Mononuclear cell (primary cell): ENCODE data around the gene DNLZ. TPM values are rescaled to one million over a fixed set of nuclear protein-coding genes. Genes with fewer than 3 reads are reported as not detected.
"Not testable (repeated sequence)": the region's sequence is repeated elsewhere in the genome, so short reads cannot be mapped to it uniquely, and the experiment has no call there.

Source experiments
- H3K27me3 ChIP-seq: 2 replicates; pipeline ENCODE4 v1.6.0; 2011; ENCODE audit warnings: low read length, control low read depth; ENCODE audit not compliant: insufficient read depth
- H3K4me1 ChIP-seq: 2 replicates; pipeline ENCODE4 v1.5.1; 2011; ENCODE audit warnings: mild to moderate bottlenecking, low read length, control low read depth; ENCODE audit not compliant: insufficient read depth
- H3K4me3 ChIP-seq: 2 replicates; pipeline ENCODE4 v1.5.1; 2011; ENCODE audit warnings: mild to moderate bottlenecking, low read length, moderate library complexity
- H3K9me3 ChIP-seq: 2 replicates; pipeline ENCODE4 v1.5.1; 2011; ENCODE audit warnings: low read depth, mild to moderate bottlenecking, control low read depth, low read length
- total RNA-seq: library from RNA; depleted of rRNA; stranded (reverse); fragments of >200 nt; gene quantifications from one replicate; pipeline ENCODE4 v1.2.3, GENCODE V29; 2012

DNLZ gene
- total RNA-seq: 9.0 TPM

GRCh38 chr9:136363106-136363948 lies at the start of gene DNLZ:
TSS of gene DNLZ (minus strand) at chr9:136363744. CDS start at chr9:136363714, 30 bp downstream.
- Histone ChIP-seq H3K9me3 (no peaks in the 10 kb centered on the region), H3K4me1 (peaks cover 35% of the 10 kb centered on the region), H3K4me3 (peak within 1 kb of the TSS; percentile 69), H3K27me3 (no peaks in the 10 kb centered on the region)

GRCh38 chr9:136412962-136413361 lies 49.4 kb upstream of the DNLZ start:
- no peaks in the 10 kb centered on the region for H3K27me3 ChIP-seq
- H3K4me3 ChIP-seq: no peak overlapping the region
- H3K9me3 ChIP-seq: no peaks in the 10 kb centered on the region
- peaks cover 27% of the 10 kb centered on the region for H3K4me1 ChIP-seq

GRCh38 chr9:136411378-136411777 lies 47.8 kb upstream of the DNLZ start:
- Histone ChIP-seq H3K4me1 (peaks cover 27% of the 10 kb centered on the region), H3K9me3 (no peaks in the 10 kb centered on the region), H3K4me3 (peak overlapping the region; percentile 84), H3K27me3 (no peaks in the 10 kb centered on the region)

GRCh38 chr9:136410500-136411287 lies 47.1 kb upstream of the DNLZ start, which contains the start of the genes ENTR1 and PMPCA:
TSS of gene ENTR1 (minus strand) at chr9:136410614. CDS start at chr9:136410397, 217 bp downstream.
TSS of gene PMPCA (plus strand) at chr9:136410658. CDS start at chr9:136410669, 11 bp downstream.
- Histone ChIP-seq H3K4me1 (peaks cover 27% of the 10 kb centered on the region), H3K9me3 (no peaks in the 10 kb centered on the region), H3K4me3 (peak within 1 kb of the TSS; percentile 84), H3K27me3 (no peaks in the 10 kb centered on the region)

- H3K27me3 ChIP-seq: no peaks in the 10 kb centered on the region
- H3K4me1 ChIP-seq: peaks cover 34% of the 10 kb centered on the region
- no peaks in the 10 kb centered on the region for H3K9me3 ChIP-seq
- H3K4me3 ChIP-seq: peak overlapping the region; percentile 84
Measured at GRCh38 chr9:136409557-136410455, 46.3 kb upstream of the DNLZ start.

- H3K4me3 ChIP-seq: no peak overlapping the region
- no peaks in the 10 kb centered on the region for H3K9me3 ChIP-seq
- peaks cover 50% of the 10 kb centered on the region for H3K4me1 ChIP-seq
- H3K27me3 ChIP-seq: no peaks in the 10 kb centered on the region
Measured at GRCh38 chr9:136407911-136408310, 44.4 kb upstream of the DNLZ start.

GRCh38 chr9:136407061-136407460 lies 43.5 kb upstream of the DNLZ start:
- H3K9me3 ChIP-seq, H3K27me3 ChIP-seq, H3K4me3 ChIP-seq: not testable (repeated sequence)
- peaks cover 50% of the 10 kb centered on the region for H3K4me1 ChIP-seq

GRCh38 chr9:136405904-136406303 lies 42.4 kb upstream of the DNLZ start:
- not testable (repeated sequence) for H3K4me3 ChIP-seq
- peaks cover 41% of the 10 kb centered on the region for H3K4me1 ChIP-seq

GRCh38 chr9:136405481-136405880 lies 41.9 kb upstream of the DNLZ start:
- H3K4me3 ChIP-seq: no peak overlapping the region
- peaks cover 44% of the 10 kb centered on the region for H3K4me1 ChIP-seq
- H3K27me3 ChIP-seq: no peaks in the 10 kb centered on the region
- H3K9me3 ChIP-seq: no peaks in the 10 kb centered on the region

More at GRCh38 chr9:136405904-136406303, 42.4 kb upstream of the DNLZ start:
- H3K27me3 ChIP-seq, H3K9me3 ChIP-seq: not testable (repeated sequence)

- Histone ChIP-seq H3K9me3 (no peaks in the 10 kb centered on the region), H3K4me3 (no peak overlapping the region), H3K4me1 (peaks cover 45% of the 10 kb centered on the region), H3K27me3 (no peaks in the 10 kb centered on the region)
Measured at GRCh38 chr9:136404801-136405136, 41.2 kb upstream of the DNLZ start.

GRCh38 chr9:136403915-136404800 lies 40.6 kb upstream of the DNLZ start:
- Histone ChIP-seq H3K9me3 (no peaks in the 10 kb centered on the region), H3K4me3 (no peak overlapping the region), H3K27me3 (no peaks in the 10 kb centered on the region), H3K4me1 (peaks cover 45% of the 10 kb centered on the region)

- H3K9me3 ChIP-seq: no peaks in the 10 kb centered on the region
- H3K27me3 ChIP-seq: no peaks in the 10 kb centered on the region
- H3K4me3 ChIP-seq: no peak overlapping the region
- H3K4me1 ChIP-seq: peaks cover 45% of the 10 kb centered on the region
Measured at GRCh38 chr9:136403538-136403914, 40.0 kb upstream of the DNLZ start.

- no peak overlapping the region for H3K4me3 ChIP-seq
- no peaks in the 10 kb centered on the region for H3K27me3 ChIP-seq
- no peaks in the 10 kb centered on the region for H3K9me3 ChIP-seq
- H3K4me1 ChIP-seq: peaks cover 50% of the 10 kb centered on the region
Measured at GRCh38 chr9:136402067-136402466, 38.5 kb upstream of the DNLZ start.
